Right lobe of liver (tissue), 6 donors: ENCODE measurements around the gene PNLIP. TPM values are rescaled to one million over a fixed set of nuclear protein-coding genes. Genes with fewer than 3 reads are reported as not detected.

ENCODE experiments used
- ATAC-seq, 4 donors: fragments of 200-7000 bp; cut with Tn5 transposase; one replicate each; pipeline ENCODE4 v1.9.1; 2020; ENCODE audit warnings: mild to moderate bottlenecking in 4 of 4, moderate library complexity in 4 of 4
- DNase-seq, 3 donors: peaks; one replicate each; pipeline ENCODE4 v3.0.0-alpha.2; 2020
- H3K27ac ChIP-seq, 3 donors: fragments of 200-600 bp; one replicate each; pipeline ENCODE4 v1.8.0; 2022
- H3K27me3 ChIP-seq, 2 donors: fragments of 200-600 bp; one replicate each; pipeline ENCODE4 v1.8.0; 2022
- H3K36me3 ChIP-seq, 4 donors: fragments of 200-600 bp; sonication (generic) in 1 of 4; one replicate each; pipeline versions ENCODE4 v1.5.1 to v1.8.0; 2017 to 2022; ENCODE audit warnings: control low read depth in 1 of 4
- H3K4me1 ChIP-seq, 4 donors: fragments of 200-600 bp; sonication (generic) in 1 of 4; one replicate each; pipeline versions ENCODE4 v1.5.1 to v1.8.0; 2017 to 2022; ENCODE audit warnings: control low read depth in 1 of 4
- H3K4me3 ChIP-seq, 3 donors: fragments of 200-600 bp; one replicate each; pipeline ENCODE4 v1.8.0; 2022
- H3K9me3 ChIP-seq, 4 donors: fragments of 200-600 bp; sonication (generic) in 1 of 4; one replicate each; pipeline versions ENCODE4 v1.5.1 to v1.8.0; 2017 to 2022; ENCODE audit warnings: control low read depth in 1 of 4
- POLR2A ChIP-seq: fragments of 450-650 bp; IDR thresholded peaks from one replicate; pipeline ENCODE4 v1.6.1; 2017; ENCODE audit warnings: antibody characterized with exemption, mild to moderate bottlenecking
- WGBS: methylation state at CpG from one replicate; pipeline ENCODE4 v1.1.6; 2018; ENCODE audit warnings: low coverage, low lambda C conversion rate; ENCODE audit not compliant: insufficient coverage; ENCODE audit errors: missing lambda C conversion rate; 5-methylcytosine and 5-hydroxymethylcytosine counted together
- intact Hi-C, 2 donors: fragments of 100-400 bp; cut with DNase I; formaldehyde crosslinking; loops; one replicate each; pipeline versions ENCODE4 v1.11.2 to v1.14.1; 2022
- small RNA-seq, 2 experiments: library from RNA; depleted of rRNA; stranded (forward); fragments of <200 nt; gene quantifications; one replicate each; pipeline ENCODE3, GENCODE V24; 2016
- total RNA-seq, 6 experiments: library from RNA; depleted of rRNA in 2 of 6; stranded (reverse); fragments of >200 nt in 2 of 6; fragmentation: NEBNext Ultra II Directional in 3 of 6; extraction: Animal tissue kit (Norgen Biotek cat#: 25700) in 3 of 6; gene quantifications; one replicate each; pipeline versions ENCODE4 v1.1.0 to v1.2.4, GENCODE V29; 2016 to 2023
- TF ChIP-seq, protein P1 (sequence below), 4 donors: fragments of 200-600 bp in 3 of 4; fragments of 450-650 bp in 1 of 4; IDR thresholded peaks; one replicate each; pipeline versions ENCODE4 v1.5.1 to v1.8.0; 2016 to 2022; ENCODE audit warnings: antibody characterized with exemption in 4 of 4, mild to moderate bottlenecking in 2 of 4
- donor health status: DM: no; HTN: yes; CAD: no.
- donor health status: DM: no; HTN: no; CAD: no.
- donor health status: DM: no; HTN: no; CAD: no.
- donor health status: DM: no; HTN: yes; CAD: no.
- donor health status: DM: no; HTN: yes; CAD: no.

PNLIP gene
- total RNA-seq, 6 experiments from 2014 or later = not detected

DNA sequence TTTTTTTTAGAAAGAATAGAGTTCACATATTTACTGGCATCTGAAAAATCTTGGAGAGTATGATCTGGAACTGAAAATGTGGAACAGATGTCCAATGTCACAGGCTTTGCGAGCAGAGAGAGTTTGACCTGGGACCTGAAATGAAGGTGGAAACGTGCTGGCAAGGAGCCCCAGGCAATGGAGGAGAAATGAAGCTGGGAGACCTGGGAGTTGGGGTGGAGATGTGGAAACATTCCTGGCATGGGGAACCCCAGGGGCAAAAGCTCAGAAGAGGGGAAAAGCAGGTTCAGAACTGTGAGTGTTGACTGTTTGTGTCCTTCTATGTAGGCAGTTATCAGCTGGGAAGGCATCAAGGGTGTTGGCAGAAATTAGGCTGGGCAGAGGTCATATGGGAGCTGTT is 67.7 kb downstream of the PNLIP start:
- H3K36me3 ChIP-seq = no peaks in the 10 kb centered on the region
- no peak overlapping the region for H3K4me3 ChIP-seq
- H3K4me1 ChIP-seq = no peaks in the 10 kb centered on the region
- H3K9me3 ChIP-seq = no peaks in the 10 kb centered on the region
- H3K27ac ChIP-seq = no peak overlapping the region
- TF ChIP-seq, protein P1, sequence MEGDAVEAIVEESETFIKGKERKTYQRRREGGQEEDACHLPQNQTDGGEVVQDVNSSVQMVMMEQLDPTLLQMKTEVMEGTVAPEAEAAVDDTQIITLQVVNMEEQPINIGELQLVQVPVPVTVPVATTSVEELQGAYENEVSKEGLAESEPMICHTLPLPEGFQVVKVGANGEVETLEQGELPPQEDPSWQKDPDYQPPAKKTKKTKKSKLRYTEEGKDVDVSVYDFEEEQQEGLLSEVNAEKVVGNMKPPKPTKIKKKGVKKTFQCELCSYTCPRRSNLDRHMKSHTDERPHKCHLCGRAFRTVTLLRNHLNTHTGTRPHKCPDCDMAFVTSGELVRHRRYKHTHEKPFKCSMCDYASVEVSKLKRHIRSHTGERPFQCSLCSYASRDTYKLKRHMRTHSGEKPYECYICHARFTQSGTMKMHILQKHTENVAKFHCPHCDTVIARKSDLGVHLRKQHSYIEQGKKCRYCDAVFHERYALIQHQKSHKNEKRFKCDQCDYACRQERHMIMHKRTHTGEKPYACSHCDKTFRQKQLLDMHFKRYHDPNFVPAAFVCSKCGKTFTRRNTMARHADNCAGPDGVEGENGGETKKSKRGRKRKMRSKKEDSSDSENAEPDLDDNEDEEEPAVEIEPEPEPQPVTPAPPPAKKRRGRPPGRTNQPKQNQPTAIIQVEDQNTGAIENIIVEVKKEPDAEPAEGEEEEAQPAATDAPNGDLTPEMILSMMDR (IDR thresholded peaks at IDR 0.05) = no peak
- TF ChIP-seq POLR2A = no peak
- ATAC-seq (no peak), DNase-seq (no peak)
- H3K27me3 ChIP-seq = peaks cover 0 to 2% of the 10 kb centered on the region in 2 donors
- 72% methylated on average over 2 of the region's 2 CpGs for WGBS
- intact Hi-C loops = no loop called here

DNA sequence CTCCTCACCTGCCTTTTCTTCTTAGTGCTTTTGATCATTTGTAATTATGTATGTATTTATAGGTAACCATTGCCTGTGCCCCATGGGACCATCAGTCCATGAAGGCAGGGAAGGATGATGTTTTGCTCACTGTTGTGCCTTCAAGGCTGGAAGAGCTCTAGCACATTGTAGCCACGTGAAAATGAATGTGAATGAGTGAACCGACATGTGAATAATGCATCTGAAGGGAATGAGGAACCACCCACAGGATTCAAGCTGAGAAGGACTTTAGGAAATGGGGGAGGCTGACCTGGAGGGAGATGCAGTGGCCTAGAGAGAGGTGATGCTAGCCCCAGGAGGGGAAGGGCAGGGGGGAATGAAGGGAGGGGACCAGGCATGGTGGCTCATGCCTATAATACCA is 69.1 kb downstream of the PNLIP start:
- no peaks in the 10 kb centered on the region for H3K27me3 ChIP-seq
- no peak overlapping the region for H3K4me3 ChIP-seq
- intact Hi-C loops = no loop called here
- ATAC-seq (no peak), DNase-seq (no peak)
- no peaks in the 10 kb centered on the region for H3K4me1 ChIP-seq
- H3K27ac ChIP-seq = no peak overlapping the region
- H3K36me3 ChIP-seq = no peaks in the 10 kb centered on the region
- TF ChIP-seq POLR2A = no peak
- TF ChIP-seq, protein P1 (IDR thresholded peaks at IDR 0.05) = no peak
- H3K9me3 ChIP-seq = no peaks in the 10 kb centered on the region
- 38% methylated on average over 2 of the region's 2 CpGs for WGBS

DNA sequence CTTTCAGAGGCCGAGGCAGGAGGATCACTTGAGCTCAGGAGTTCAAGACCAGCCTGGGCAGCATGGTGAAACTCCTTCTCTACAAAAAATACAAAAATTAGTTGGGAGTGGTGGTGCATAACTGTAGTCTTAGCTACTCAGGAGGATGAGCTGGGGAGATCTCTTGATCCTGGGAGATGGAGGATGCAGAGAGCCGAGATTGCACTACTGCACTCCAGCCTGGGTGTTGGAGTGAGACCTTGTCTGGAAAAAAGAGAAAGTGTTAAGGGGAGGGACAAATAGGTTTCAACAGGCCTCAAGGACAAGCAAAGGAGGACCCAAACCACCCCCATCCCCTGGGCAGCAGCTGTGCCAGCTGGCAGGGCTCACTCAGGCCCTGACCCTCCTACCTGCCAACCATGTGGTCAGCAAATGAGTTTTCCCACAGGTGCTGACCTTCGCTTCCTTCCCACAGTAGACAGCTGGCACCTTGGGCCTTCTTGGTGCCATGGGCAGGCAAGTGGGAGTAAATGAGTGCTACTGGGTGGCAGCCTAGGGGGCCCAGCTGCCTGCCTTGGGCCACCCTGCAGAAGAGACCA is 69.6 kb downstream of the PNLIP start:
- no peak for DNase-seq
- Histone ChIP-seq H3K9me3 (no peaks in the 10 kb centered on the region), H3K27ac (no peak overlapping the region), H3K27me3 (no peaks in the 10 kb centered on the region), H3K4me1 (no peaks in the 10 kb centered on the region), H3K4me3 (no peak overlapping the region), H3K36me3 (no peaks in the 10 kb centered on the region)
- 87% methylated on average over 1 of the region's 3 CpGs for WGBS
- intact Hi-C loops = no loop called here
- no peak for ATAC-seq
- TF ChIP-seq POLR2A = no peak
- TF ChIP-seq, protein P1 (IDR thresholded peaks at IDR 0.05) = no peak

Small RNA genes within 50 kb of the gene (small RNA-seq; reads per million reads assigned to genes)
- gene RNU6-1090P = 0 reads per million in 2 experiments

Other genes starting within 250 kb of the PNLIP start
- not detected for gene CCDC172, start 221.5 kb upstream of the PNLIP start, total RNA-seq
- not detected for gene PNLIPRP3, start 118.1 kb upstream of the PNLIP start, total RNA-seq
- not detected for gene PNLIPRP1, start 45.0 kb downstream of the PNLIP start, total RNA-seq
- not detected for gene PNLIPRP2, start 75.0 kb downstream of the PNLIP start, total RNA-seq
- 1 to 10 TPM; 2.3 to 4.2 (median 2.9) TPM for gene HSPA12A, start 196.6 kb downstream of the PNLIP start, total RNA-seq